ENCODE data around the gene SEC16B. TPM values are rescaled to one million over a fixed set of nuclear protein-coding genes. Genes with fewer than 3 reads are reported as not detected.
A peak's percentile ranks its signal among the peaks of the same experiment; 100 is the strongest.

Gene SEC16B
- total and polyA plus RNA-seq, 2 donors = 2.7 to 8.6 TPM

GRCh38 chr1:177944016-177944949 lies 25.6 kb downstream of the SEC16B start:
- Histone ChIP-seq H3K4me3 (ENCODE audit: low read depth, low read length) (no peak overlapping the region), H3K27ac (ENCODE audit: low read depth) (no peak overlapping the region), H3K4me1 (ENCODE audit: insufficient read depth) (no peaks in the 10 kb centered on the region), H3K36me3 (ENCODE audit: insufficient read depth) (no peaks in the 10 kb centered on the region)
- 52% methylated on average over 20 of the region's 20 CpGs for WGBS
- peak; percentile 73 for DNase-seq (ENCODE audit: extremely low spot score)

GRCh38 chr1:177941976-177942375 lies 27.9 kb downstream of the SEC16B start:
- Histone ChIP-seq H3K4me3 (ENCODE audit: low read depth, low read length) (no peak overlapping the region), H3K27ac (ENCODE audit: low read depth) (no peak overlapping the region), H3K36me3 (ENCODE audit: insufficient read depth) (no peaks in the 10 kb centered on the region), H3K4me1 (ENCODE audit: insufficient read depth) (no peaks in the 10 kb centered on the region)
- WGBS = 92% methylated on average over 5 of the region's 5 CpGs
- DNase-seq (ENCODE audit: extremely low spot score) = no peak

GRCh38 chr1:177940682-177941081 lies 29.2 kb downstream of the SEC16B start:
- Histone ChIP-seq H3K27ac (ENCODE audit: low read depth) (no peak overlapping the region), H3K4me3 (ENCODE audit: low read depth, low read length) (no peak overlapping the region), H3K36me3 (ENCODE audit: insufficient read depth) (no peaks in the 10 kb centered on the region), H3K4me1 (ENCODE audit: insufficient read depth) (no peaks in the 10 kb centered on the region)
- no peak for DNase-seq (ENCODE audit: extremely low spot score)
- 79% methylated on average over 3 of the region's 3 CpGs for WGBS

DNA sequence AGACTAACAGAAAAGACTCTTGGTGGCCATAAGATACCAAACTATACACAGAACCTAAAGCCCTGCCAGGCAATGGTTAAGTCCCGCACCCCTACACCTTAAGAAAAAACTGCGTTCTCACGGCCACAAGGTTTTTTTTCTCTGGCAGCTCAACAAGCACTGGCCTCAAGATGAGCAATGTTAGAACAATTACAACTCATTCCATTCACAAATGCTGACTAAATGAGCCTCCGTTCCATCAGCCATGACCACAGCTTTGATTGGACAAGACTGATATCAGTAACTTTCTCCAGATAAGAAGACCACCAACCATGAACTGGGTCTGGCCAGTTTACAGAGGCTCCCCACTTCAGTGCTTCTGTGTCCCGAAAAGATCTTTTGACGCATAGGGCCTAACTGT lies 31.9 kb downstream of the SEC16B start:
- WGBS = 77% methylated on average over 6 of the region's 6 CpGs
- Histone ChIP-seq H3K4me1 (ENCODE audit: insufficient read depth) (no peaks in the 10 kb centered on the region), H3K27ac (ENCODE audit: low read depth) (no peak overlapping the region), H3K4me3 (ENCODE audit: low read depth, low read length) (no peak overlapping the region), H3K36me3 (ENCODE audit: insufficient read depth) (no peaks in the 10 kb centered on the region)
- DNase-seq (ENCODE audit: extremely low spot score) = no peak

- no peaks in the 10 kb centered on the region for H3K4me1 ChIP-seq (ENCODE audit: insufficient read depth)
- WGBS = 79% methylated on average over 9 of the region's 9 CpGs
- no peak overlapping the region for H3K4me3 ChIP-seq (ENCODE audit: low read depth, low read length)
- no peak for DNase-seq (ENCODE audit: extremely low spot score)
- H3K36me3 ChIP-seq (ENCODE audit: insufficient read depth) = no peaks in the 10 kb centered on the region
- no peak overlapping the region for H3K27ac ChIP-seq (ENCODE audit: low read depth)
Observed at GRCh38 chr1:177937174-177937770, 32.6 kb downstream of the SEC16B start.

GRCh38 chr1:177935638-177936415 lies 34.0 kb downstream of the SEC16B start:
- Histone ChIP-seq H3K27ac (ENCODE audit: low read depth) (no peak overlapping the region), H3K4me3 (ENCODE audit: low read depth, low read length) (no peak overlapping the region), H3K36me3 (ENCODE audit: insufficient read depth) (no peaks in the 10 kb centered on the region), H3K4me1 (ENCODE audit: insufficient read depth) (no peaks in the 10 kb centered on the region)
- DNase-seq (ENCODE audit: extremely low spot score) = no peak
- WGBS = 89% methylated on average over 8 of the region's 8 CpGs

GRCh38 chr1:177934927-177935326 lies 34.9 kb downstream of the SEC16B start:
- H3K4me3 ChIP-seq (ENCODE audit: low read depth, low read length) = no peak overlapping the region
- WGBS = 82% methylated on average over 3 of the region's 3 CpGs
- no peaks in the 10 kb centered on the region for H3K36me3 ChIP-seq (ENCODE audit: insufficient read depth)
- no peaks in the 10 kb centered on the region for H3K4me1 ChIP-seq (ENCODE audit: insufficient read depth)
- H3K27ac ChIP-seq (ENCODE audit: low read depth) = no peak overlapping the region
- no peak for DNase-seq (ENCODE audit: extremely low spot score)

GRCh38 chr1:177934461-177934860 lies 35.4 kb downstream of the SEC16B start:
- H3K36me3 ChIP-seq (ENCODE audit: insufficient read depth) = no peaks in the 10 kb centered on the region
- WGBS = 96% methylated on average over 3 of the region's 3 CpGs
- no peak overlapping the region for H3K27ac ChIP-seq (ENCODE audit: low read depth)
- no peak overlapping the region for H3K4me3 ChIP-seq (ENCODE audit: low read depth, low read length)
- DNase-seq (ENCODE audit: extremely low spot score) = no peak
- no peaks in the 10 kb centered on the region for H3K4me1 ChIP-seq (ENCODE audit: insufficient read depth)

- Histone ChIP-seq H3K4me3 (ENCODE audit: low read depth, low read length) (no peak overlapping the region), H3K36me3 (ENCODE audit: insufficient read depth) (no peaks in the 10 kb centered on the region), H3K4me1 (ENCODE audit: insufficient read depth) (no peaks in the 10 kb centered on the region), H3K27ac (ENCODE audit: low read depth) (no peak overlapping the region)
- 93% methylated on average over 1 of the region's 1 CpG for WGBS
- DNase-seq (ENCODE audit: extremely low spot score) = no peak
Observed at GRCh38 chr1:177933881-177934280, 36.0 kb downstream of the SEC16B start.

GRCh38 chr1:177932123-177932522 lies 37.7 kb downstream of the SEC16B start:
- Histone ChIP-seq H3K4me3 (ENCODE audit: low read depth, low read length) (no peak overlapping the region), H3K36me3 (ENCODE audit: insufficient read depth) (no peaks in the 10 kb centered on the region), H3K27ac (ENCODE audit: low read depth) (no peak overlapping the region), H3K4me1 (ENCODE audit: insufficient read depth) (no peaks in the 10 kb centered on the region)
- no peak for DNase-seq (ENCODE audit: extremely low spot score)
- 82% methylated on average over 8 of the region's 8 CpGs for WGBS

DNA sequence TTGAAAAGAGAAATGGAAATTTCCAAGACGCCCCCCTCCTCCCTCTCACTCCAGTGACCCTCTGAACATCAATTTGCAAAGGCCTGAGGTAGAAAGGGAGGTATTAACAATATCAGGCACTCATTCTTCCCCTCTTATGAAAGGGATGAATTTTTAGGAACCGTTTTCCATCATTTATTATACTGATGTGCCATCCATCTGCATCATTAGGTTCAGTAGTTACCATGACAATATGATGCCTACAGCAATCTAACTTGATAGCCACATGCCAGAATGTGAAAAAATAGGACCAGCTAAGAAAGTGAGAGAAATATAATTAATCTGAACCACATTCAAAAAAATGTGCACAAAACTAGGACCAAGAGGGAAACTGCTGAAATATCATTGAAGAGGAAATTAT lies 40.9 kb downstream of the SEC16B start:
- H3K27ac ChIP-seq (ENCODE audit: low read depth) = no peak overlapping the region
- H3K4me3 ChIP-seq (ENCODE audit: low read depth, low read length) = no peak overlapping the region
- WGBS = 85% methylated on average over 2 of the region's 2 CpGs
- no peaks in the 10 kb centered on the region for H3K36me3 ChIP-seq (ENCODE audit: insufficient read depth)
- DNase-seq (ENCODE audit: extremely low spot score) = no peak
- H3K4me1 ChIP-seq (ENCODE audit: insufficient read depth) = no peaks in the 10 kb centered on the region

- 84% methylated on average over 2 of the region's 2 CpGs for WGBS
- no peaks in the 10 kb centered on the region for H3K4me1 ChIP-seq (ENCODE audit: insufficient read depth)
- no peak for DNase-seq (ENCODE audit: extremely low spot score)
- no peak overlapping the region for H3K27ac ChIP-seq (ENCODE audit: low read depth)
- H3K4me3 ChIP-seq (ENCODE audit: low read depth, low read length) = no peak overlapping the region
- H3K36me3 ChIP-seq (ENCODE audit: insufficient read depth) = no peaks in the 10 kb centered on the region
Observed at GRCh38 chr1:177928194-177928593, 41.7 kb downstream of the SEC16B start.

GRCh38 chr1:177927021-177927596 lies 42.7 kb downstream of the SEC16B start:
- Histone ChIP-seq H3K27ac (ENCODE audit: low read depth) (peak overlapping the region; percentile 6), H3K36me3 (ENCODE audit: insufficient read depth) (no peaks in the 10 kb centered on the region), H3K4me3 (ENCODE audit: low read depth, low read length) (no peak overlapping the region), H3K4me1 (ENCODE audit: insufficient read depth) (no peaks in the 10 kb centered on the region)
- no peak for DNase-seq (ENCODE audit: extremely low spot score)
- WGBS = 54% methylated on average over 5 of the region's 5 CpGs

All from urinary bladder (tissue), 4 donors.